ENCODE results near the gene DHX38.

Gene DHX38

DNA sequence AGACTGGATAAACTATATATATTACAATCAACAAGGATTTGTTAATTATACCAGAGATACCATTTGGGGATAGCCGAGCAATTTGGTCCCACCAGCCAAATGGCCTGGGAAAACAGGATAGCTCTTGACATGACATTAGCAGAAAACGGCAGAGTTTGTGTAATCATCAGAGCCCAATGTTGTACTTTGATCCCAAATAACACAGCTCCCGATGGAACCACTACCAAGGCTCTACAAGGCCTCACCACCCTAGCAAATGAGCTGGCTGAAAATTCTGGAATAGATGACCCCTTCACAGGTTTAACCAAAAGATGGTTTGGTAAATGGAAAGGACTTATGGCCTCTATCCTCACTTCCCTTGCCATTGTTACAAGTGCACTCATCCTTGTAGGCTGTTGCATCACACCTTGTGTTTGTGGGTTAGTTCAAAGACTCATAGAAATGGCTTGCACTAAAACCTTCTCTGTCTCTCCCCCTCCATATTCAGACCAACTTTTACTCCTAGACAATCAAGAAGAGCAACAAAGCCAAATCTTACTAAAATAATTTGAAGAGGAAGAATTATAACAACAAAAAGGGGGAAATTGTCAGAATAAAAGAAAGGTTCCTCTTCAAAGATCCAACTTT lies 9.8 kb upstream of the DHX38 start:
- no peak for DNase-seq (ENCODE audit: low spot score)

DNA sequence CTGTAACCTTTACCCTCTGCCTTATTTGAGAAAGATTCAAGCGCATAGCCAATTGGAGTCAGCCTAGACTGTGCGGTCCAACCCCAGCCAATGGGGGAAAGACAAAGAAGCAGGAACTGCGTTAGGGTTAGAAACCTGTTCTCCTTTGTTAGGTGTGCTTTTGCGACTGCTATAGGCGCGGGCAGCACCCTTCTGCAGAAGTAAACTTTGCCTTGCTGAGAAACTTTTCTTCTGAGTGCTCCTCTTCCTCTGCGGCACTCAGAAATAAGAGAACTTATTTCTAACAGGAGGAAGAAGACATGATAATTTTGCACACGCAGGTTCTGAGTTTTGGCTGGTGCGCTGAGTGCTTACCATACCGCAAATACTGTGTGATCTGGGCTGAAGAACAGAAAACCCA lies 9.2 kb upstream of the DHX38 start:
- DNase-seq (ENCODE audit: low spot score) = no peak

DNA sequence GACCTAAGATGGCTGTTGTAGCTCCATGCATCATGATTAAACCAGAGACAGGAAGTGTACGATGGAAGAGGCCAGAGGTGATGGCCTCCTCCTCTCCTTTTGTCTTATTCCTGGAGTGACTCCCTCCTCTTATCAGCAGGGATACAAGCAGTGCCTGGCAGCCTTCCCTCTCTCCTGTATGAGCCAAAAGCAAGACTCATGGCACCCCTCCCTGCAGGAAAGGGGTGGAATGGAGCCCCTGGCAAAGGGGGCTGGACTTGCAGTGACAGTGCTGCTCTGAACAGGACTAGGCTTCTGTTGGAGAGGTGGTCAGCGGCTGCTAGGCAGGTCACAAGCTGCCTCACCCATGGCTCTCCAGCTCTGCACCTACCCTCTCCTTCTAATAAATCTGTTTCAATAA lies 8.6 kb upstream of the DHX38 start:
- no peak for DNase-seq (ENCODE audit: low spot score)

DNA sequence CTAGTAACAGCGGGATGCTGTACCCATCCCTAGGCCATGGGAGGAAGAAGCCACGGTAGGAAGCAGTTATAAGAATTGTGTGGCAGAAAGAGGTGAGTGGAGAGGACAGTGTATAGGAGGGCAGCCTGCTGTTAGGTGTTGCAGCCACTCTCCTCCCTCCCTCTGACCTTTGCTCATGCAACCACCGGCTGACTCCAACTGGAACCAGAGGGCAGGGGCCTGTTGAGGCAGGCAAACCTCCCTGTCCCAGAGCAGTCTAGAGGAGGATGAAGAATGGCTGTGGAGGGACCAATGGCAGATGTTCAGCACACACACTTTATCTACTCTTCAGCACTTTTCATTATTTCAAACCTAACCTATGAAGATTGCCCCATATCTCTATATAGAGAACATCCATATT lies 2.4 kb upstream of the DHX38 start:
- no peak for DNase-seq (ENCODE audit: low spot score)

DNA sequence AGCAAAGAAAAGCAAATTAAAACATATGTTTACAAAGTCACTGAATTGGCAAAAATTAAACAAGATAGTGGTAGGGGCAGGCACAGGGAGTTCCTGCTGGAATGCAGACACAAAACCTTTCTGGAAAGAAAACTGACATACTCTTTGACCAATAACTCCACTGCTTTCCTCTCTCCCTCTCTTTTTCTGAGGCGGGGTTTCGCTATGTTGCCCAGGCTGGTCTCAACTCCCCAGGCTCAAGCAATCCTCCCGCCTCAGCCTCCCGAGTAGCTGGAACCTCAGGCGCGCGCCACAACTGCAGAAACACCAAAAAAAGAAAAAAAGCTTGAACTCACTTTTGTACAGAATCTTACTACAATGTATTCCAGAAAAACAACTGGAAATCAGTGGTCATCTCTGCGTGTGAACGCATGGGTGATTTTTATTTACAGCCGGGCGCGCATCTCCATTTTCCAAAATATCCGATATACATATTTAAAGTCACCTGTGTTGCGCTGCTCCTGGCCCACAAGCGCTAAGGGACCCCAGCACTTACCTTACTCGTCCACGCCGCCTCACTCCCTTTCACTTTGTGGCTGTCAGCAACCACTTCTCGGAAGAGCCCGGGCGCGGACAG lies 707 bp upstream of the DHX38 start:
- peak; percentile 15 for DNase-seq (ENCODE audit: low spot score)

DNA sequence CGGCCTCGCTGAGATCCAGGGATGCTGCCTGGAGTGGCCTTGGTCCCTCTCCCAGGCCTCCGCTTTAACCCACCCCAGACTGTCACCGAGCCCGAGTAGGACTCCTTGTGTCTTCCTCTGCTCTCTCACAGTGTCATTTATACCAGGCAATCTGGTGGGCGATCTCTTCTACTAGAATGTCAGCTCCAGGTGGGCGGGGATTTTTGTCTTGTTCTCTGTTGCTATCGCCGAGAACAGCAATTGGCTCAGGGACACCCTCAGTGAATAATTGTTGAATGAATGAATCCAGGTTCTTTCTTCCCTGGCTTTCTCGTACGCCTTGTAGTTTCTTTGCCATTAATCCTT lies 591 bp downstream of the DHX38 start:
- no peak for DNase-seq (ENCODE audit: low spot score)

DNA sequence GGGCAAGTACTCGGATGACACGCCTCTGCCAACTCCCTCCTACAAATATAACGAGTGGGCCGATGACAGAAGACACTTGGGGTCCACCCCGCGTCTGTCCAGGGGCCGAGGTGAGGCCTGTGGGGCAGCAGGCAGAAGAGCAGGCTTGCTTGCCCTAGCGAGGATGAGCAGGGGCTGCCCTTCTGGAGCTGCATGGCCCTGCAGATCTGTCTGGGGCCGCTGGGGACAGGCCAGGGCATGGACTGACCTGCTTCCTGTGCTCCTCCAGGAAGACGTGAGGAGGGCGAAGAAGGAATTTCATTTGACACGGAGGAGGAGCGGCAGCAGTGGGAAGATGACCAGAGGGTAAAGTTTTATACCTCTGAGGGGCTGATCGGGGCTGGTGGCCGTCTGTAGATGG lies 5.3 kb downstream of the DHX38 start:
- no peak for DNase-seq (ENCODE audit: low spot score)

DNA sequence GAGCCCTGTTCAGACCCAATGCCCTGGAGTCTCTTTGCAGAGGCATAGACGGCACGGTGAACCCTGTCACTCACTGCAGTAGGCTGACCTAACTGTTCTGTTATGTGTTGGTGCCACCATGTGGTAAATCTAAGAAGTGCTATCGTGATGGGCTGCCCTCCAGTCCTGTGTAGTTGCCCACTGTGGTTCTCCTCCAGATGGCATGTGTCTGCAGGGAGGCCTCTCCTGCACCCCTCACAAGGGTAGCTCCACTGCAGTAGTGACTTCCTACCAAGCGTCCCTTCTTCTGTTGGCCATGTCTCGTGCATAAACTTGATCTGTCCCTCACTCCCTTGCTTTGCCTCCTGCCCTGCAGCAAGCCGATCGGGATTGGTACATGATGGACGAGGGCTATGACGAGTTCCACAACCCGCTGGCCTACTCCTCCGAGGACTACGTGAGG lies 5.8 kb downstream of the DHX38 start:
- DNase-seq (ENCODE audit: low spot score) = peak; percentile 31

DNA sequence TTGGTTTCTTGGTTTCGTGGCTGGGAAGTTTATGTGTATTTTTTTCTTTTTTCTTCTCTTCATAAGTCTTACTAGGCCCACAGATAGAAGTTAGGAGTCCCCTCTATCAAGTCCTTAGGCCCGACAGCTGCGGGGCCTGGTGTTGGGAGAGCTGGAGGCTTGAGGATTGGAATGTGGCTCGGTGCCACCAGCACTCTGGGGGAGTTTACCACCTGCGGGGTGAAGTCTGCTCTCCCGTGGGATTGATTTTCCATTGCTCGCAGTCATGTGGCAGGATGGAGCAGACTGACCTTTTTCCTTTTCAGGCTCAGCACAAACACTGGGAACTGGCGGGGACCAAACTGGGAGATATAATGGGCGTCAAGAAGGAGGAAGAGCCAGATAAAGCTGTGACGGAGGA lies 7.5 kb downstream of the DHX38 start:
- no peak for DNase-seq (ENCODE audit: low spot score)

DNA sequence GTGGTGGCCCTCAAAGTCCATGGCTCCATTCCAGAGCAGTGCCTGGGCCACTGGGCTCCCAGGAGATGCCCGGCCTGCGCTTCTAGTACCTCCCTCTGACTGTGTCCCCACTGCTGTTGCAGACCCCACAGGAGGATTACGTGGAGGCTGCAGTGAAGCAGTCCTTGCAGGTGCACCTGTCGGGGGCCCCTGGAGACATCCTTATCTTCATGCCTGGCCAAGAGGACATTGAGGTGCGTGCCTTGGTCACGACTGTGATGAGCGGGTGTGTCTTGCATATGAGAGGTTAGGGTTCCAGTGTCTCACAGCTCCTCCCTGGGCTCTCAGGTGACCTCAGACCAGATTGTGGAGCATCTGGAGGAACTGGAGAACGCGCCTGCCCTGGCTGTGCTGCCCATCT lies 11.3 kb downstream of the DHX38 start:
- DNase-seq (ENCODE audit: low spot score) = no peak

DNA sequence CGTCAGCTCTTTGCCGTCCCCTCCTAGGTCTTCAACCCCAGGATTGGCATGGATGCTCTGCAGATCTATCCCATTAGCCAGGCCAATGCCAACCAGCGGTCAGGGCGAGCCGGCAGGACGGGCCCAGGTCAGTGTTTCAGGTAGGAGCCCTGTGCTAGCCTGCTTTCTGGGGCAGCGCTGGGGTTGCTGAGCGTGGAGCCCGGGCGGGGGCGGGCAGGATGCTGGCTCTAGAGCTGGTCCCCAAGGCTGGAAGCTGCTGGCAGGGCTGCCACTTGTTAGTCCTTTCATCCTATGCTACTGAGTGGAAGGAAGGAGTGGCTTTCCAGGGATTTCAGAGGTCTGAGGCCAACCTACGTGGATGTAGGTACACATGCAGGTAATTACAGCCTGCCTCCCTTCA lies 12.3 kb downstream of the DHX38 start:
- DNase-seq (ENCODE audit: low spot score) = no peak

DNA sequence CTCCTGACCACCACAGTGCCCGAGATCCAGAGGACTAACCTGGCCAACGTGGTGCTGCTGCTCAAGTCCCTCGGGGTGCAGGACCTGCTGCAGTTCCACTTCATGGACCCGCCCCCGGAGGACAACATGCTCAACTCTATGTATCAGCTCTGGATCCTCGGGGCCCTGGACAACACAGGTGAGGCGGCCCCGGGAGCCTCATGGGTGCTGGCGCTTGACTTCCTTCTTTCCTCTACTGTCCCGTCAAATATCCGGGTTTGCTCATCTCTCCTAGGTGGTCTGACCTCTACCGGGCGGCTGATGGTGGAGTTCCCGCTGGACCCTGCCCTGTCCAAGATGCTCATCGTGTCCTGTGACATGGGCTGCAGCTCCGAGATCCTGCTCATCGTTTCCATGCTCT lies 13.7 kb downstream of the DHX38 start:
- no peak for DNase-seq (ENCODE audit: low spot score)

DNA sequence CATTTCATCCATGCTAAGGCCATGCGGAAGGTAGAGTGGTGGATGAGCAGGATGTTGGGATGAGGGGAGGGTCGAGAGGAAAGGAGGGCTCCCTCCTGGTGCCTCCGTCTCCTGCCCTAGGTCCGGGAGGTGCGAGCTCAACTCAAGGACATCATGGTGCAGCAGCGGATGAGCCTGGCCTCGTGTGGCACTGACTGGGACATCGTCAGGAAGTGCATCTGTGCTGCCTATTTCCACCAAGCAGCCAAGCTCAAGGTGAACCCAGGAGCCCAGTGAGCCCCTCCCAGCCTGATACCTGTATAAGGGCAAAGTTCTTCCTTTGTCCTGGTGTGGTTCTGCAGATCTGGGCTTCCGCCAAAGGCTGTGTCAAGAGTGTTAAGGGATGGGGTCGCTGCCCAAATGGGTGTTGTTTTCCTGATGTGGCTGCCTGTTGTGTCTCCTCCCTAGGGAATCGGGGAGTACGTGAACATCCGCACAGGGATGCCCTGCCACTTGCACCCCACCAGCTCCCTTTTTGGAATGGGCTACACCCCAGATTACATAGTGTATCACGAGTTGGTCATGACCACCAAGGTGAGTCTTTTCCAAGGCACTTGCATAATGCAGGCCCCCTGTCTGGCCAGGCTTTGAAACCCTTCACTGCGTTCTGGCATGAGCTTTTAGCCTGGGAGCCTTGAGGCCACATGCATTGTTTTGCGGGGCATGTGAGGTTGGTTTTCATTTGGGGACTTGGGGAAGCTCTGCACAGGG lies 14.9 kb downstream of the DHX38 start:
- DNase-seq (ENCODE audit: low spot score) = no peak

DNA sequence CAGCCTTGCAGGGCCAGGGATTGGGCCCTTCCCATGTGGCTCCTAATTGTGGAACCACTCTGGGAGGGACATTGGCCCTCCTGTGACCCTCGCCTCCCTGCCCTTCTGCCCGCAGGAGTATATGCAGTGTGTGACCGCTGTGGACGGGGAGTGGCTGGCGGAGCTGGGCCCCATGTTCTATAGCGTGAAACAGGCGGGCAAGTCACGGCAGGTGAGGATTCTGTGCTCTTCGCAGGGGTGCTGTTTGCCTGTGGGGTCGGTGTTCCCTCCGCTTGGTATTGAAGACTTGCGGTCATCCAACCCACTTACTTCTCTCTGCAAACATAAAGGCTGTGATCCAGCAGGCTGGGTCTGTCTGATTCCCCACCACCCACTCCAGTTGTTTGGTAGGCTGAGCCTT lies 15.7 kb downstream of the DHX38 start:
- no peak for DNase-seq (ENCODE audit: low spot score)

DNA sequence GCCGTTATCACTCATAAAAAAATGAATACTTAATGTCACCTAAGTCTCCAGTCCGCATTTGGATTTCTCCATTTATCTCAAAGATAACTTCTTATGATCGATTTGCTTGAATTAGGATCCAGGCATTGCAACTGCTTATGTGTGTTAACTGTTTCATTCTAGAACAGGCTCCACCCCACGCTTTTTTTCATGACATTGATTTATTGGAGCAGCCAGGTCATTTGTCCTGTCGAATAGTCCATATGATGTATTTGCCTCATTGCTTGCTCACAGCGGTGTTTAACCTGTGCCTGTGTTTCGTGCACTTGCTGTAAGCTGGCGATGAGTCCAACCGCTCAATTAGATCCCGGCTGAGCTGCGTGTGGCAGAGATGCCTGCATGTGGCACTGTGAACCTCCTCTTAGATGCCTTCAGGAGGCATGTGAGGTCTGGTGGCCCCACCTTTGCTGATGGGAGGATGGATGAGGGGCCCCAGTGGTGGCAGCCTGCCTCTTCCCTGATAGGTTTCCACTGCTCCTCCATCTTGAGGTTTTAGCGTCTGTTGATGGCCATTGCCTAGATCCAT lies 16.4 kb downstream of the DHX38 start:
- DNase-seq (ENCODE audit: low spot score) = no peak

DNA sequence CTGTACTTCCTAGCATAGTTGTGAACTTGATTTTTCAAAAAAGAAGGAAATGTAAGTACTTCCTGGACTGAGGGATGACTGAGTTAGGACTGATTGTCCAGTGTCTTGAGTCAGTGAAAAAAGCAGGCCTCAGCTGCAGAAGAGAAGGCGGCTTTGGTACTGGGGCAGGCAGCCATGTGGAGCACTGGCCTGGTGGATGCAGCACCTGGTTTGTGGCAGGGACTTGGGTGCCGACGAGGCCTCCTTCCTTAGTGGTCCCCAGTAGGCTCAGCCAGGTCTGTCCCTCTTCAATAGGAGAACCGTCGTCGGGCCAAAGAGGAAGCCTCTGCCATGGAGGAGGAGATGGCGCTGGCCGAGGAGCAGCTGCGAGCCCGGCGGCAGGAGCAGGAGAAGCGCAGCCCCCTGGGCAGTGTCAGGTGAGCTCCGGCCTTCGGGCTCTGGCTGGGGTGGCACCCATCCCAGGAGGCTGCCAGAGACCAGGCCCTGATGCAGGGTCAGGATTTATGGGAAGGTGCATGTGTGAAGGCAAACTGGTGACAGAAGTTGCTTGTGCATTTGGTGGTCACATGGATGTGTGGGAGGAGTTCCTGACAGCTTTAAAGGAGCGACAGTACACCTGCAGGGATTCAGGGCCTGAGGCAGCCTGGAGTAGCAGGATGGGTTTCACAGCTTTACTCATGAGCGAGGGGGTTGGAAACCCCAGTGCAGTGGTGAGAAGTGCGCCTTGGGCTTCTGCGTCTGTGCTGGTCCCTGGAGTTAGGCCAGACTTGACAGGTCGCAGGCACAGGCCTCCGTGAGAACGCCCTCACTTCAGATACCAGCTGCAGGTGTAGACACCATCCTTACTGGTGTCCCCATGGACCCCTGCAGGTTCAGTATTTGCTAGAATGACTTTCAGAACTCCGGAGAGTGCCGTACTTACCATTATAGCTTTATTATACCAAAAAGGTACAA lies 17.3 kb downstream of the DHX38 start:
- no peak for DNase-seq (ENCODE audit: low spot score)

DNA sequence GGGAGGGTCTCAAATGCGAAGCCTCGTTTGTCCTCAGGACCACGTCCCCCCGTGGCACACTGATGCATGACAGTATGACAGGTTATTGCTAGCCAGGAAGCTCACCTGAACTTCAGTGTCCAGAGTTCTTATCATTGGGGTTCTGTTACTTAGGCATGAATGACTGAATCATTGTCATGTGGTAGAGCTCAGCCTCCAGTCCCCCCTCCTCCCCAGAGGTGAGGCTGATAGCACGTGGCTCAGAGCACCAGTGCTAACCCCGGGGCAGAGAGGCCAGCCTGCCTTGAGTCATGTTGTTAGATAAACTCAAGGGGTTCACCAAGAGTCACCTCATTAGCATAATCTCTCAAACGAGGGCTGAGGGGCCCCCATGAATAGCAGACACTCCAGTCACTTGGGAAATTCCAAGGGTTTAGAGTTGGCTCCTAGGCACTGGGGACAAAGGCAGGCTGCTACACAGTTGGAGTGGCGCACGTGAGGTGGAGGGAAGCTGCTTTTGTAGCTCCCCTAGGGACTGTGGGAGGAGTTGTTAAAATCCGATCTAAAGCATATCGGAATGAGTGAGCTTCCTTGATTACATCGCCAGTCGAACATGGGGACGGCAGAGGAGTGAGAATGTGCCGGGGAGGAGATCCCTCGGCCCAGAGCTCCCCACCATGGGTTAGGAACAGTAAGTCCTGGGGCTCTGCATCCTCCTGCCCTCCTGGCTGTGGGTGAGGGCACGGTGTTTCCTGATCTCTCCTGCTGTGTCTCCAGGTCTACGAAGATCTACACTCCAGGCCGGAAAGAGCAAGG lies 18.2 kb downstream of the DHX38 start:
- no peak for DNase-seq (ENCODE audit: low spot score)

DNA sequence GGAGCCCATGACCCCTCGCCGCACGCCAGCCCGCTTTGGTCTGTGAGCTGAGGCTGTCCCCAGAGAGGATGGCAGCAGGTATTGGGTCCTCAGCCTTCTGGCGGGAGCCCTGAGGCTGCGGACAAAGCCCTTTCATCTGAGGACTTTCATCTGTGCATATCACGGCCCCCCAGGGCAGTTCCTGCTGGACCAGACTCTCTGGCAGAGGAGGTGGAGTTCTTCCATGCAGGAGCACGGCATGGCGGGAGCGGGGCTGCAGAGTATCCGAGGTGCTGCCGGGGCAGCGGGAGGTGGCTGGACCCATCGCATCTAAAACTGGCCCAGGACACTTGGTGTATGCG lies 18.8 kb downstream of the DHX38 start:
- no peak for DNase-seq (ENCODE audit: low spot score)

DNA sequence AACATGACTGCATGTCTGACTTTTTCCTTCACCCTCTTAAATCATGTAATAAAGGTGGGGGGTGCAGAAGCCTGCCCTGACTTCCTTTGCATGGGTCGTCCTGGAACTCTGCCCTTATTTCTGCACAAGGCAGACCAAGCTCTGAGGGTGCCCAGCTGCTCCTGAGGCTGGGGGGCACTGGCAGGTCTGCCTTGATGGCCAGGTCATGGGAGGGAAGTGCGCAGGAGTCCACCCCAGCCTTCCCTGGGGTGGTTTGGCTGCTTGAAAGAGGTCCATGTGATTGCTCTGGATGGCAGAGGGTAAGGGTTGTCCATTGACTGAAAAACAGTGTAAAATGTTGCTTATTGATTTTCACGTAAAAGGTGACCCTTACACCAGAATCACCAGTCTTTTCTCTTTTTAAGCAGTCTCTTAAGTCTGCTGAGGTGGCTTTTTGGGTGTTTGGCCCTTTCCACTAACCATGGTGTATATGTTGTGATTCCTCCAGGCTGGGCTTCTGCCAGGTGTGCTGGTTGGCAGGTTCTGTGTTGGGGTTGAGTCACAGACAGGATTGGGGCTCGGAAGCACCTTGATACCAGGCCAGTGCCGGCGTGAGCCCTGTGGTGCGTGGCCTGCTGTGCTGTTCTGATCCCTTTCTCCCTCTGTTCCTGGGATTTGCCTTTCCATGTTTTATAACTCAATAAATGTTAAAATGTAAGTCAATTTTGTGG lies 19.4 kb downstream of the DHX38 start:
- DNase-seq (ENCODE audit: low spot score) = no peak

DNA sequence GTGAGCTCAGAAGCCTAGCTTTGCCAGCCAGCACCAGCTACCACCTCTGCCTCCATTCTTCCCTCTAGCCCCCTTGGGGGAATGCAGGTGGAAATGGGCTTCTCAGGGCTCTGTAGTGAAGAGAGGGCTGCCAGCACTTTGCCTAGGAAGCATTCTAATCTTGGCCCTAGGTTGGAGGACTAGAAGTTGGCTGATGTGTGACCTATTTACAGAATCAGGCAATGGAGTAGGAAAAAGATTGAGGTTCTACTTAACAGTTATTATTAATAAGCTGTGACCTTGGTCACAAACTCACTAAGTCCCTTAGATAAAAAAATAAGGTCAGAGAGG lies 19.9 kb downstream of the DHX38 start:
- DNase-seq (ENCODE audit: low spot score) = no peak

DNA sequence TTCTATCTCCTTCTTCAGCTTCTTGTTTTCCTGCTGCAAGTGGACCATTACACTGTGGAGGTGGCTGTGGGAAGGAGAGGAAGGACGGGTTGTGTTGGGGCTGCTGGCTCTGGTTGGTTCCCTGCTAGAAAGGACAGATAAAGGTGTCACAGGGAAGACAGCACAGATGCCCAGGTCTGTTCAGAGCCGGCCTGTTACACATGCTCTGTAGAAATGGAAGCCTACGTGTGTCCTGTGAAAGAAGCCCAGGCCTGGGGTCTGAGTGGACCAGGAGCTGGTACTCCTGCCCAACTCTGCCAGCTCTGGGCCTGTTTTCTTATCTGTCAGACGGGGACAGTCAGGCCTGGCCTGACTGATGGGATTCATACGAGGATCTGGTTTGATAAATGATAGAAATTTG lies 26.4 kb downstream of the DHX38 start:
- DNase-seq (ENCODE audit: low spot score) = no peak
